ENCODE data around the gene MAP1LC3A. TPM values are rescaled to one million over a fixed set of nuclear protein-coding genes. Genes with fewer than 3 reads are reported as not detected.
A peak's percentile ranks its signal among the peaks of the same experiment; 100 is the strongest.

Gene MAP1LC3A
- total RNA-seq, 1 donor from 2014 or later, result 43.3 TPM

DNA sequence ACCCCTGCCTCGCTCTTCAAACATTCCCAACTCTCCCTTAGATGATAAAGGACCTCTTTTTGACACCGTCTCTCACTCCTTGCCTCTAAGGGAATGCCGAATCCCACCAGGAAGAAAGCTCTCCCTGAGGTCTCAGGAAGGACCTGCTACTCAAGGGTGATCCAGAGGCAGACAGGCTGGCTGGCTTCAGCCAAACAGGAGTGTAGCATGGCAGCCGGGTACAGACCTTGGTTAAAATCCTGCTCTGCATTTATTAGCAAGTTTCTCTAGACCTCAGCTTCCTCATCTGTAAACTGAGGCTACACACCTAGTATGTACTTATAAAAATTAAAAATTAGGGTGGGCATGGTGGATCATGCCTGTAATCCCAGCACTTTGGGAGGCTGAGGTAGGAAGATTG, 17.2 kb downstream of the MAP1LC3A start:
- DNase-seq (ENCODE audit: low read depth), result no peak

GRCh38 chr20:34577061-34577460, 18.5 kb downstream of the MAP1LC3A start:
- DNase-seq (ENCODE audit: low read depth), result no peak

DNA sequence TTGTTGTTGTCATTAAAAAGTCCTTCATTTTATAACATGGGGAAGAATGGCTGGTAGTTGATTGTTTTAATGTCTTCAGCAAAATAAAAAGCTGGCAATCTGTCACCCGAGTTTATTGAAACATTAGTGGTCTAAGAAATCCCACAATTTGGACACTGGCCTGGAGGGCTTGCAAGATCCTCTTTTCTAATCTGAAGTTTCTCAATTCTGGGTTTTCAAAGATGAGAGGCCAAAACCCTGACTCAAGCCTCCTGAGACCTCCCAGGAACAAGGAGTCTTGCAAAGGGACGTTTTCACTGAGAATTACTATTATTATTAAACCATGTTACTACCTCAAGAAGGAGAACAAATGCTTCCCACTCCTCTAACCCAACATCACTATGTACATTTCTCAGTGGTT, 19.5 kb downstream of the MAP1LC3A start:
- no peak for DNase-seq (ENCODE audit: low read depth)

DNA sequence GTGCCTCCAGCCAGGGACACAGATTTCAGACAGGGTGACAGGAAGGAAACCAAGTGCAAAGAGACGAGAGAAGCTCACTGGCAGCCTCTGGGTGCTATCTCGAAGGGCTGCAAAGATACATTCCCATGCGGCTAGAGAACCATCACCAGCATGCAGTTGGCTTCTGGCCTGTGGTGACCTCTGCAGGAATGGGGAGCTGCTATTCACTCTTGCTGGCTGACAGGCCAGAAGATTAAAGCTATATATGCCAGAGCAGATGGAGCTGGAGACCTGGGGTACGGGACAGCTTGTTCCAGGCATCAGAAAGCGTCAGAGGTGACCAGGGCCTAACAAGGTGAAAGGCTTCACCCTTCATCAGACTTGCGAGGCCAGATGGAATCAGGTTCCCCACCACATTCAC, 20.0 kb downstream of the MAP1LC3A start:
- DNase-seq (ENCODE audit: low read depth), result no peak

DNA sequence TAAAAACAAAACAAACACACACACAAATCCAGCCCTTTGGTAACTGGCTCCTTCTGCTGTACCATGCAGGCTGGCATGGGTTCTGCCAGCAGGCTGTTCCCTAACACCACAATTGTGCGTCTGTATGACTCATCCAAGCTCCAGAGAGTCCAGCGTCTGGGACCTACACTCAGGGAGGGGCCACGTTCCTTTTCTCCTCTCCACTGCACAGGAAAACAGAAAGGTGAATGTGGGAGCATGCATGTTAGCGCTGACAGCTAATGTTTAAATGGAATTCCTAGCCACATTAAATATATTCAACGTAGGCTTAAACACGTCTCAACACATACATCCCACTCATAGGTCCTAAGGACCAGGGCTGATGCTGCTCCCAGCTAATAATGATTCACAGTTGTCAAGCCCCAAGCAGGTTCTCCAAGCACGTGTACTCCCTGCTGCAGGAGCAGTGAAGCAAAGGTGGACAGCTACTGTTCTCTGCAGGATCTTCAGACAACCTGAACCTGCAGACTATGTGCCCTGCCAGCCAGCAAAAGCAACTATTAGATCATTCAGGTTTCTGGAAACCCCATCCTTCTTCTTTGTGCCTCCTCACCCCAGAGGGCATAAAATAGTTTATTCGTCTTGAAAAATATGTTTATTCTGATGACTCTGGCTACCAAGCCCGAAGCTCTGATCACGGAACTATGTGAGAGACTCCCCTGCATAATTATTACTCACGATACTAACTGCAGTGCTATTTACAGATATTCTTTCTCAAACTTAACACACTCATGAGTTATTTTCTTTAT, 20.9 kb downstream of the MAP1LC3A start:
- DNase-seq (ENCODE audit: low read depth), result peak; percentile 85

GRCh38 chr20:34579979-34580940, 21.7 kb downstream of the MAP1LC3A start:
- DNase-seq (ENCODE audit: low read depth), result no peak

DNA sequence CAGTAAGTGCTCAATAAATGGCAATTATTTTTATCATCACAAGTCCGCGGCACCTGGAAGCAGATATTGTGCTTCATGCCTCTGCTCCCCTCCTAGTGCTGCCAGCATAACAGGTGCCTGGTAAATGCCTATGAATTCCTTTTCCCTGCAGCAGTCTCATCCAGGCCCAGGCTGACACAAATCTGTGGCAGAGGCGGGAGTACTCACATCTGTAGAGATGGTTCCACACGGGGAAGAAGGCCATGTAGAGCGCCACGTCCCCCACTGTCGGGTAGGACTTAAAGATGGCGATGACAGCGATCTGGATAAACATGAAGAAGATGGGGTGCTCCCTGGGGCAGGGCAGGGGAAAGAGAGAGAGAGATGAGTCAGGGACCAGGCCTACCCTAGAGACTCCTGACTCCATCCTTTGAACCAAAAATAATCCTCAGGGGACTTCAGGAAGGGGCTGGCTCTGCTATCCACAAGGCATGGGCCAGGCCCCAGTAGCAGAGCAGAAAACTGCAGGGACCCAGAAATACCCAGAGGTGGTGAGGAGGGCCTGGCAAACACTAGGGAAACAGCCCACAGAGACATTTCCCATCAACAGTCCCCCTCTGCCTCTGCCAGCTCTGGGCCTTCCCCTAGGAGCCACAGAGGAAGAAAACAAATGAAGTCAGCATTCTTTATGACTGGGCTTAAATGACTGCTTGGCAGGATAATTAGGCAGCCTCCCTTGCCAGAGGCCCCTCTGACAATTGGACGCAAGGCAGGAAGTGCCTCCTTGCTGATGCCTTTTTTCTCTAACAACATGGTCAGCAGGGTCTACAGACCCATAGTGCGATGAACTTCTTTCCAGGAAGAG, 23.0 kb downstream of the MAP1LC3A start:
- DNase-seq (ENCODE audit: low read depth), result peak; percentile 52

DNA sequence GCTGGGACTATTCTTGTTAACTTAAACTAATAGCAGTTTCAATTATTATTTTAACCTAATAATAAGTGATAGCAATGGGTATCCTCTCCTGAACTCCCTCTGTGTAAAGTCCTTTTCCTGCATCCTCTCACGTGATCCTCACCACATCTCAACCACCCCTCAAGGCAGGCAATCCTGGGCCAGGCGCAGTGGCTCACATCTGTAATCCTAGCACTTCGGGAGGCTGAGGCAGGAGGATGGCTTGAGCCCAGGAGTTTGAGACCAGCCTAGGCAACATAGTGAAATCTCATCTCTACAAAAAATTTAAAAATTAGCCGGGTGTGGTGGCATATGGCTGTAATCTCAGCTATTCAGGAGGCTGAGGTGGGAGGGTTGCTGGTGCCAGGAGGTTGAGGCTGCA, 23.7 kb downstream of the MAP1LC3A start:
- DNase-seq (ENCODE audit: low read depth), result no peak

DNA sequence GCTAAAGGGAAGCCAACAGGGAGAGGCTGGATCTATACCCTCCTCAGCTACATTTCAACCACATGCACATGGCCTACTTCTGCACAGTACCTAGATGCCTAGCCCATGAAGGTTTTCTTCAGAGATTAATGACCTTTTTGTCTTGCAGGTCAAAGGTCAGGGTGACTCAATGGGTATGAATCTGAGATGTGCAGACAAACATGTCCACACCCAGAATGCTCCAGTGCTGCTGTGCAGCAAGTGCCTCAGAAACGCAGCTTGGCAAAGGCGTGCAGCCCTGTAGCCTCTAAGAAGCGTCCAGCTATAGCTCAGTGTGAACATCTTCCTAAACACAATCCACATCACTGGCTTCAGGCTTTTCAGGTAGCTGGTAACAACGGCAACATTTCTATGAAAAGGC, 24.4 kb downstream of the MAP1LC3A start:
- peak; percentile 27 for DNase-seq (ENCODE audit: low read depth)

DNA sequence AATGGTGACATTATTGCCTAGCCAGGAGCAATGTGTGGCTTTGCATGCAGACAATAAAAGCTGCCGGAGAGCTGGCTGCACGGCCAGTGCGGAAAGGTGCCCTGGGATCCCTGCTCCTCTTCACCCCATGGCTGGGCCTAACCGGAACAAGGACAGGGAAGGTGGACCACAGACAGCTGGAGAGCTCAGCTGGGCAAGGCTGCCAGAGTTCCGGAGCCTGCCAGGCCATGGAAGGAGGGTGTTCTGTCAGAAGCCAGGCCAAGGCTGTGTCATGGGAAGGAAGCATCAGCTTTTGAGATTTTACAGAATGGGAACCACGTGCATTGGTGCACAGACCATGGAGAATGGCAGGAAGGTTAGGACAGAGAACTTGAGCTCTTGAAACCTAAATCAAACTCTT, 25.0 kb downstream of the MAP1LC3A start:
- DNase-seq (ENCODE audit: low read depth), result no peak

DNA sequence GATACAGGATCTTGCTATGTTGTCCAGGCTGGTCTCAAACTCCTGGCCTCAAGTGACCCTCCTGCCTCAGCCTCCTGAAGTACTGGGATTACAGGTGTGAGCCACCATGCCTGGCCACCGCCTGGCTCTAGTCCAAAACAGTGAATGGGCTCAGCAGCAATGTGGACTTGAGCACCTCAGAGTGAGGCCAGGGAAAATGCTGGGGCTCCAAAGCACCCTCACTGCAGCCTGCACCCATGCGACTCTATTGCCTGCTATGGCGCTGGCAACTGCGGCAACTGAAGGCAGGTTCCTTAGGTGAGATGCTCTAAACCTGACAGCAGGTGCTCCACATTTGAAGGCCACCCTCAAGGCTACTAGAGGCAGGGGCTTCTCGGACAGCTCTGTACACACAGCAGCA, 26.5 kb downstream of the MAP1LC3A start:
- no peak for DNase-seq (ENCODE audit: low read depth)

DNA sequence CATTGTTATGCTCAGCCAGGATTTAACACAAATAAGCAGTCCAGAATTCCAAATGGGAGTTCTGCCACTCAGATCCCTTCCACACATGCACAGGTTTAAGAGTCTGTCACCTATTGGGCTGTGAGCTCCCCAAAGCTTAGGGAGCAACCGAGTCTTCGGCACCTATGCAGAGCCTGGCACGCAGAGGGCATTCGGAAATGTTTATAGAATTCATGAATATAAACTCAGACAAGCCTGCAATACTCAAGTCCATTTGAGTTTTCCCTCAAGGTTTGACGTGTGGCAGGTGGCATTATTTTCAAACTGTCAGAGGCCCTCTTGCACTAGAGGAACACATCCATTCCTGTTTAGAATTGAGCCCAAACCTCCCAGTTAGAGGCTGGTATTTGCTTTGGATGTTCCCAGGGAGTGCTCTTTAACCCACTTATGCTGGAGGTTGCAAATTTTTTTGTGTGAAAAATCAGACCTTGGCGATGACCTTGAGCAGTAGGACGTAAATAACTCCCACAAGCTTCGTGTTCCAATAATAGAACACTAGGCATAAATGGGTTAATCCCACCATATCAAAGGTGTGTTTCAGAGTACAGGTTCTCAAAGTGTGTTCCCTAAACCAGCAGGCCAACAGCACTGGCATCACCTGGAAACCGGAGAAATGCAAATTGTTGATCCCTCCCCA, 28.1 kb downstream of the MAP1LC3A start:
- DNase-seq (ENCODE audit: low read depth), result no peak

DNA sequence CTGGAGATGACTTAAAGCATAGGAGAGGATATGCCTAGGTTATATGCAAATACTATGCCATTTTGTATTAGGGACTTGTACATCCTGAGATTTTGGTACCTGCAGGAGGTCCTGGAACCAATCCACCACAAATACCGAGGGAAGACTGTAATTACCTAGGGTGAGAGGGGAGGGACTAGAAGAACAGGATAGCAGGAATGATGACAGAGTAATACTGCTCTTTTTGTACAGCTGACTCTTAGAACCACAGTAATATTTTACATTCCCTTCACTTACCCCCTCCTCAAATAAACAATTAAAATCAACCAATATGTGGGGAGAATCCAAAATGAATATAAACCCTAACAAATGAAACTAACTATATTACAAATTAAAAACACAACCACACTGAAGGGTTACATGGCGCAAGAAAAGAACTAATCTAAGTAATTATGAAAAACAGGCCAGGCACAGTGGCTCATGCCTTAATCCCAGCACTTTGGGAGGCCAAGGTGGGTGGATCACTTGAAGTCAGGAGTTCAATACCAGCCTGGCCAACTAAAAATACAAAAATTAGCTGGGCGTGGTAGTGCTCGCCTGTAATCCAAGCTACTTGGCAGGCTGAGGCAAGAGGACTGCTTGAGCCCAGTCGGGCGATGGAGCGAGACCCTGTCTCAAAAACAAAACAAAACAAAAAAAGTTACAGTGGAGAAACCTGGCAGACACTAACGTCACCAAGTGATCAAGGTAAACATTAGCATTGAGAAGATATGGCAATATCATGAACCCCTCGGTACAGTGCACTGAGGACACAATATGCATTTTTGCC, 37.1 kb downstream of the MAP1LC3A start:
- no peak for DNase-seq (ENCODE audit: low read depth)

- DNase-seq (ENCODE audit: low read depth), result no peak
These were observed 42.6 kb downstream of the MAP1LC3A start for GRCh38 chr20:34600892-34601653.

GRCh38 chr20:34604980-34605788, 46.7 kb downstream of the MAP1LC3A start:
- DNase-seq (ENCODE audit: low read depth), result peak; percentile 33

- DNase-seq (ENCODE audit: low read depth), result no peak
These were observed 48.5 kb downstream of the MAP1LC3A start for GRCh38 chr20:34607066-34607465.

Measured in renal cortical epithelial cell (primary cell).